Measurements from ENCODE around the gene P2RY11.

P2RY11 gene

GRCh38 chr19:10093295-10094186, 18.0 kb upstream of the P2RY11 start:
- DNase-seq (ENCODE audit: low read depth), result no peak

GRCh38 chr19:10095622-10095947, 15.9 kb upstream of the P2RY11 start:
- DNase-seq (ENCODE audit: low read depth), result no peak

- peak; percentile 75 for DNase-seq (ENCODE audit: low read depth)
Observed at GRCh38 chr19:10095948-10096614, 15.4 kb upstream of the P2RY11 start.

- no peak for DNase-seq (ENCODE audit: low read depth)
Observed at GRCh38 chr19:10096615-10096963, 14.9 kb upstream of the P2RY11 start.

GRCh38 chr19:10100163-10100785, 11.2 kb upstream of the P2RY11 start:
- DNase-seq (ENCODE audit: low read depth), result no peak

GRCh38 chr19:10102787-10103236, 8.7 kb upstream of the P2RY11 start:
- no peak for DNase-seq (ENCODE audit: low read depth)

- DNase-seq (ENCODE audit: low read depth), result no peak
Observed at GRCh38 chr19:10104130-10104513, 7.4 kb upstream of the P2RY11 start.

GRCh38 chr19:10104665-10105508, 6.6 kb upstream of the P2RY11 start:
- DNase-seq (ENCODE audit: low read depth), result no peak

GRCh38 chr19:10105509-10106099, 5.9 kb upstream of the P2RY11 start:
- no peak for DNase-seq (ENCODE audit: low read depth)

- DNase-seq (ENCODE audit: low read depth), result peak; percentile 97
Observed at GRCh38 chr19:10106100-10106936, 5.2 kb upstream of the P2RY11 start, which contains the start of gene PPAN. Gene PPAN, plus strand, starts transcription at chr19:10106362. Its CDS starts 33 bp downstream, at chr19:10106395.

GRCh38 chr19:10107254-10107653, 4.2 kb upstream of the P2RY11 start:
- no peak for DNase-seq (ENCODE audit: low read depth)

- DNase-seq (ENCODE audit: low read depth), result no peak
Observed at GRCh38 chr19:10107817-10108367, 3.6 kb upstream of the P2RY11 start.

GRCh38 chr19:10109528-10109927, 2.0 kb upstream of the P2RY11 start:
- no peak for DNase-seq (ENCODE audit: low read depth)

- DNase-seq (ENCODE audit: low read depth), result no peak
Observed at GRCh38 chr19:10110076-10110971, 1.2 kb upstream of the P2RY11 start.

- no peak for DNase-seq (ENCODE audit: low read depth)
Observed at GRCh38 chr19:10110972-10111317, 548 bp upstream of the P2RY11 start.

GRCh38 chr19:10112037-10112761, 706 bp downstream of the P2RY11 start:
- DNase-seq (ENCODE audit: low read depth), result peak; percentile 44

- DNase-seq (ENCODE audit: low read depth), result peak; percentile 23
Observed at GRCh38 chr19:10112895-10113591, 1.6 kb downstream of the P2RY11 start.

- DNase-seq (ENCODE audit: low read depth), result no peak
Observed at GRCh38 chr19:10113592-10113963, 2.1 kb downstream of the P2RY11 start.
